CD8-positive, alpha-beta memory T cell (primary cell): ENCODE results near the gene NLRP5. TPM values are rescaled to one million over a fixed set of nuclear protein-coding genes. Genes with fewer than 3 reads are reported as not detected.
"Not testable (repeated sequence)": the region's sequence is repeated elsewhere in the genome, so short reads cannot be mapped to it uniquely, and the experiment has no call there.

Experiments used
- CTCF ChIA-PET: fragments of 350-600 bp; sonication (Branson Sonifier 250); formaldehyde crosslinking; loops from one replicate; lab custom pipeline; 2021; ENCODE audit warnings: antibody characterized with exemption; lab: Charles Lee
- POLR2A ChIA-PET: fragments of 350-600 bp; sonication (Branson Sonifier 250); formaldehyde crosslinking; loops from one replicate; lab custom pipeline; 2021; ENCODE audit warnings: antibody characterized with exemption; lab: Charles Lee
- DNase-seq, 5 donors: peaks; one replicate each; pipeline versions ENCODE4 v3.0.0 to v3.0.0-alpha.2; 2020 to 2022; ENCODE audit warnings: mixed read lengths in 1 of 5
- H3K27ac ChIP-seq: one replicate; pipeline ENCODE4 v1.7.0; 2013; ENCODE audit warnings: low read depth, mild to moderate bottlenecking, low read length, moderate library complexity
- H3K27me3 ChIP-seq: 2 replicates; pipeline ENCODE4 v1.7.0; 2013; ENCODE audit warnings: low read length, mild to moderate bottlenecking; ENCODE audit not compliant: insufficient read depth, poor library complexity, severe bottlenecking
- H3K36me3 ChIP-seq: 2 replicates; pipeline ENCODE4 v1.7.0; 2013; ENCODE audit warnings: mild to moderate bottlenecking, low read length, moderate library complexity; ENCODE audit not compliant: insufficient read depth
- H3K4me1 ChIP-seq: 2 replicates; pipeline ENCODE4 v1.7.0; 2013; ENCODE audit warnings: mild to moderate bottlenecking, low read length, moderate library complexity; ENCODE audit not compliant: insufficient read depth
- H3K4me3 ChIP-seq: 2 replicates; pipeline ENCODE4 v1.7.0; 2013; ENCODE audit warnings: mild to moderate bottlenecking, low read length
- H3K9me3 ChIP-seq: 2 replicates; pipeline ENCODE4 v1.7.0; 2013; ENCODE audit warnings: mild to moderate bottlenecking, low read length
- H3K27ac Mint-ChIP-seq, 8 donors: one replicate each; pipeline ENCODE4 v1.8.0; 2020 to 2021; ENCODE audit warnings: mixed read lengths in 8 of 8, mild to moderate bottlenecking in 6 of 8, inconsistent platforms in 3 of 8, moderate library complexity in 3 of 8
- H3K27me3 Mint-ChIP-seq, 2 donors: one replicate each; pipeline ENCODE4 v1.8.0; 2020 to 2021; ENCODE audit warnings: mixed read lengths in 2 of 2, mild to moderate bottlenecking in 1 of 2, moderate library complexity in 1 of 2
- H3K36me3 Mint-ChIP-seq, 3 donors: one replicate each; pipeline ENCODE4 v1.8.0; 2020 to 2021; ENCODE audit warnings: mixed read lengths in 3 of 3, inconsistent platforms in 1 of 3, mild to moderate bottlenecking in 1 of 3
- H3K4me1 Mint-ChIP-seq, 3 donors: one replicate each; pipeline ENCODE4 v1.8.0; 2020 to 2021; ENCODE audit warnings: mixed read lengths in 3 of 3, inconsistent platforms in 1 of 3, mild to moderate bottlenecking in 1 of 3
- H3K4me3 Mint-ChIP-seq, 7 donors: one replicate each; pipeline ENCODE4 v1.8.0; 2020 to 2021; ENCODE audit warnings: mixed read lengths in 7 of 7, mild to moderate bottlenecking in 6 of 7, moderate library complexity in 4 of 7, inconsistent platforms in 2 of 7
- H3K9me3 Mint-ChIP-seq, 5 donors: one replicate each; pipeline ENCODE4 v1.8.0; 2020 to 2022; ENCODE audit warnings: mixed read lengths in 5 of 5, mild to moderate bottlenecking in 3 of 5, moderate library complexity in 2 of 5, inconsistent platforms in 1 of 5
- polyA plus RNA-seq: library from polyadenylated mRNA; unstranded; fragments of 300-500 nt; fragmentation: Illumina TruSeq; gene quantifications from one replicate; pipeline ENCODE4 v1.2.3, GENCODE V29; 2021
- total RNA-seq, 2 experiments: library from RNA; stranded (reverse); gene quantifications; one replicate each; pipeline ENCODE4 v1.2.3, GENCODE V29; 2021

The NLRP5 gene
- total and polyA plus RNA-seq, 3 experiments from 2014 or later = not detected

DNA sequence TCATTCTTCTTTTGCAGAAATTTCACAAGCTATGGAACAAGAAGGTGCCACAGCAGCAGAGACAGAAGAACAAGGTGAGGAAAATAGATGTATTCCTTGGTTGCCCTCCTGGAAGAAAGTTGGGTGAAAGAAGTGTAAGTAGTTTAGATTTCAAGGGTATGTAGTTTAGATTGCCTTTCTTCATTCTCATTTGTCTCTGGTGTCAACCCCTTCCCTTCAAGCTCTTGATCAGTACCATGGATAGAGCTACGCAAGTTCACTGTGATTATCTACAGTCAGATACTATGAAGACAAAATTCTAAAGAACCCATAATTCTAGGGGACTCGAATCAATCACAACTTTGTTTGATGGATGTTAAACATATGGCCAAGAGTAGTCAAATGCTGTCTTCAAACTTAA is 32.8 kb downstream of the NLRP5 start:
- POLR2A ChIA-PET, H3K9me3 ChIP-seq, DNase-seq, H3K4me1 Mint-ChIP-seq, H3K36me3 Mint-ChIP-seq, H3K36me3 ChIP-seq, H3K27me3 ChIP-seq, H3K27ac ChIP-seq, H3K4me3 Mint-ChIP-seq, CTCF ChIA-PET, H3K4me1 ChIP-seq, H3K27ac Mint-ChIP-seq, H3K4me3 ChIP-seq: not testable (repeated sequence)
- Mint-ChIP-seq H3K9me3 (peaks cover 3 to 19% (median 7%) of the 10 kb centered on the region in 5 donors), H3K27me3 (peaks cover 0 to 16% of the 10 kb centered on the region in 2 donors)

DNA sequence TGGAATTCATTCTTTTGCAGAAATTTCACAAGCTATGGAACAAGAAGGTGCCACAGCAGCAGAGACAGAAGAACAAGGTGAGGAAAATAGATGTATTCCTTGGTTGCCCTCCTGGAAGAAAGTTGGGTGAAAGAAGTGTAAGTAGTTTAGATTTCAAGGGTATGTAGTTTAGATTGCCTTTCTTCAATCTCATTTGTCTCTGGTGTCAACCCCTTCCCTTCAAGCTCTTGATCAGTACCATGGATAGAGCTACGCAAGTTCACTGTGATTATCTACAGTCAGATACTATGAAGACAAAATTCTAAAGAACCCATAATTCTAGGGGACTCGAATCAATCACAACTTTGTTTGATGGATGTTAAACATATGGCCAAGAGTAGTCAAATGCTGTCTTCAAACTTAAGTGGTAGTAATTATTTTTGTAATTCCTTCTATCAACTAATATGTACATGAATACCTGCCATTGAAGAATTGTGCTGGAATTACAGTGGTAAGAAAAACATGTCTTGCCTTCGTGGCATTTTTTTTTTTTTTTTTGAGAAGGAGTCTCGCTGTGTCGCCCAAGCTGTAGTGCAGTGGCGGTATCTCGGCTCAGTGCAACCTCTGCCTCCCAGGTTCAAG is 33.9 kb downstream of the NLRP5 start:
- POLR2A ChIA-PET, H3K4me1 ChIP-seq, H3K27me3 ChIP-seq, H3K4me3 ChIP-seq, H3K4me1 Mint-ChIP-seq, H3K36me3 Mint-ChIP-seq, CTCF ChIA-PET, DNase-seq, H3K36me3 ChIP-seq, H3K4me3 Mint-ChIP-seq, H3K27ac ChIP-seq, H3K27ac Mint-ChIP-seq, H3K9me3 ChIP-seq: not testable (repeated sequence)
- Mint-ChIP-seq H3K9me3 (peaks cover 3 to 19% (median 4%) of the 10 kb centered on the region in 5 donors), H3K27me3 (peaks cover 0 to 16% of the 10 kb centered on the region in 2 donors)

DNA sequence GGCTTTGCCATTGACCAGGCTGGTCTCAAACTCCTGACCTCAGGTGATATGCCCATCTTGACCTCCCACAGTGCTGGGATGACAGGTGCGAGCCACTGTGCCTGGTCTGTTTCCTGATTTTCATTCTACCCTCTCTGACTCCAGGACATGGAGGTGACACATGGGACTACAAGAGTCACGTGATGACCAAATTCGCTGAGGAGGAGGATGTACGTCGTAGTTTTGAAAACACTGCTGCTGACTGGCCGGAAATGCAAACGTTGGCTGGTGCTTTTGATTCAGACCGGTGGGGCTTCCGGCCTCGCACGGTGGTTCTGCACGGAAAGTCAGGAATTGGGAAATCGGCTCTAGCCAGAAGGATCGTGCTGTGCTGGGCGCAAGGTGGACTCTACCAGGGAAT is 40.2 kb downstream of the NLRP5 start:
- DNase-seq = no peak
- no peaks in the 10 kb centered on the region for H3K4me1 Mint-ChIP-seq
- no peaks in the 10 kb centered on the region for H3K27me3 ChIP-seq
- no peaks in the 10 kb centered on the region for H3K36me3 ChIP-seq
- H3K27me3 Mint-ChIP-seq = peaks cover 0 to 10% of the 10 kb centered on the region in 2 donors
- H3K4me1 ChIP-seq = no peaks in the 10 kb centered on the region
- no peak overlapping the region for H3K27ac Mint-ChIP-seq
- H3K9me3 ChIP-seq = no peaks in the 10 kb centered on the region
- H3K9me3 Mint-ChIP-seq = peaks cover 0 to 9% (median 3%) of the 10 kb centered on the region in 5 donors
- no peak overlapping the region for H3K4me3 Mint-ChIP-seq
- CTCF ChIA-PET = no interaction called here
- no peaks in the 10 kb centered on the region for H3K36me3 Mint-ChIP-seq
- H3K4me3 ChIP-seq = no peak overlapping the region
- POLR2A ChIA-PET = no interaction called here
- H3K27ac ChIP-seq = no peak overlapping the region

DNA sequence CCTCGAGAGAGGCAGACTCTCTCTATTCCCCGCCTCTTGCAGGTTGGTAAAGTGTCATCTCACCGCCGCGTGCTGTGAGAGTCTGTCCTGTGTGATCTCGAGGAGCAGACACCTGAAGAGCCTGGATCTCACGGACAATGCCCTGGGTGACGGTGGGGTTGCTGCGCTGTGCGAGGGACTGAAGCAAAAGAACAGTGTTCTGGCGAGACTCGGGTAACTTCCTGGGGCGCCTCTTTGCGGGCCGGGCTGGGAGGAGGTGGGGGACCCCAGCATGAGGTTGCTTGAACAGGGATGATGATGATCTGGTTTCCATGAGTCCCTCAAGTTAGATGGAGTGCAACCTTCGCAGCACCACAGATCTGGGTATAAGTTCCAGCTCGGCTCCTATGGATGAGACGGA is 67.0 kb downstream of the NLRP5 start:
- CTCF ChIA-PET = no interaction called here

DNA sequence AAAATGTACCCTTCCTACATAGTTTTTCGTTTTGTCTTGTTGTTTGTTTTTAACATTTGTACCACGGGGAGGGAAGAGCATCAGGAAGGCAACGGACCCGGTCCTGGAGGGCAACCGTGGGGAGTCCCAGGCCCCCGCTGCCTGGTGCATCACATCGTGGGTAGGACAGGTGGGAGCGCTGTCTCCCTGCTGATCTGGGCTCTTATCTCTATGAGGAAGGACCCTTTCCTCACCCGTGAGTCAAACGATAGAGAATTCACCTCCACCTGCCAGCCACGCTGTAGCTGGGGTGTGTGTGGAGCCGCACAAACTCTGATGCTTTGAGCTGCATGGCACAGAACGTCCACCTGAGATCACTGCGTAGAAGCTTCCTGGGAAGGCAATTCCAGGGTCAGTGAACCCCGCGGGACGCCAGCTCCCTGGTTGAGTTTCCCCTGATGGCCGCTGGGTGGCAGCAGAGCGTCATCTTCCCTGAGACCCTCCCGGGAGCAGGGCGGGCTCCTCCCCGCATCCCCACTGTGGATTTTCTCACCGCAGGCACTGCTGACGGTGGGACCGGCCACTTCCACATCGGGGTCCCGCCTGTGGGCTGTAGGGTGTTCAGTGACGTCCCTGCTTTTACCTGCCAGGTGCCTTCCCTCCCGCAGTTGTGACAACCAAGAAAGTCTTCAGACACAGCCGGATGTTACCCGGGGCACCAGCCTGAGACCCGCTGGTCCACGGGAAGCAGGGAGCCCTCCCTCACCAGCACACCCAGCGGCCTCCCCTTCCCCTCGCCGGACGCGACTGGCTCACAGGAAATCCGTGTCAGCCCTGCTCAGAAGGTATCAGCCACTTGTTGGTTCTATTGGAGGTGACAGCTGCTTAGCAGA is 79.8 kb downstream of the NLRP5 start:
- Mint-ChIP-seq H3K27ac (peak overlapping the region in 2 of 8 donors; percentile 38 to 64), H3K4me3 (peak overlapping the region; percentile 46 to 84 (median 67)), H3K36me3 (no peaks in the 10 kb centered on the region), H3K27me3 (peaks cover 18 to 37% of the 10 kb centered on the region in 2 donors), H3K4me1 (peaks cover 11 to 14% (median 14%) of the 10 kb centered on the region in 3 donors), H3K9me3 (no peaks in the 10 kb centered on the region)
- CTCF ChIA-PET = interaction anchor here (0.7 to 2.2 kb wide), 16 partner anchors 10 to 282 kb away, joined by 3 to 12 read pairs (median 4); partner anchors contain the start of gene ZSCAN5A
- H3K27me3 ChIP-seq = no peaks in the 10 kb centered on the region
- H3K27ac ChIP-seq = no peak overlapping the region
- DNase-seq = peak; percentile 50 to 72 (median 54)
- POLR2A ChIA-PET = no interaction called here
- H3K36me3 ChIP-seq = no peaks in the 10 kb centered on the region
- no peaks in the 10 kb centered on the region for H3K9me3 ChIP-seq
- peak overlapping the region; percentile 28 for H3K4me3 ChIP-seq
- peaks cover 10% of the 10 kb centered on the region for H3K4me1 ChIP-seq

More for the DNA sequence above, 67.0 kb downstream of the NLRP5 start:
- Histone ChIP-seq H3K27me3 (peaks cover 7% of the 10 kb centered on the region), H3K4me3 (no peak overlapping the region), H3K36me3 (no peaks in the 10 kb centered on the region), H3K27ac (no peak overlapping the region), H3K4me1 (no peaks in the 10 kb centered on the region), H3K9me3 (no peaks in the 10 kb centered on the region)
- no peak overlapping the region for H3K4me3 Mint-ChIP-seq
- H3K9me3 Mint-ChIP-seq = peaks cover 0 to 8% (median 5%) of the 10 kb centered on the region in 5 donors
- peaks cover 8 to 23% of the 10 kb centered on the region in 2 donors for H3K27me3 Mint-ChIP-seq
- POLR2A ChIA-PET = no interaction called here
- H3K36me3 Mint-ChIP-seq = peaks cover 0 to 3% (median 0%) of the 10 kb centered on the region in 3 donors
- H3K4me1 Mint-ChIP-seq = no peaks in the 10 kb centered on the region
- no peak for DNase-seq
- no peak overlapping the region for H3K27ac Mint-ChIP-seq

DNA sequence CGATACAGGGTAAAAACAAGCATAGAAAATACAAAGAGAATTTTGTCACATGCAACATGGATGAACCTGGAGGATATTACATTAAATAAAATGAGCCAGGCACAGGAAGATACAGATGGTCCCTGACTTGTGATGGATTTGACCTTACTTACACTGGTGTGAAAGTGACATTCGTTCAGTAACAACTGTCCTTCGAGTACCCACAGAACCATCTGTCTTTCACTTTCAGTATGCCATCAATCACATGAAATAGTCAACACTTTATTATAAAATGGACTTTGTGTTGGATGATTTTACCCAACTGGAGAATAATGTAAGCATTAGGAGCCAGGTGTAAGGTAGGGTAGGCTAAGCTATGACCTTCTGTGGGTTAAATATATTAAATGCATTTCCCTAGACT is 83.1 kb downstream of the NLRP5 start:
- CTCF ChIA-PET = no interaction called here

DNA sequence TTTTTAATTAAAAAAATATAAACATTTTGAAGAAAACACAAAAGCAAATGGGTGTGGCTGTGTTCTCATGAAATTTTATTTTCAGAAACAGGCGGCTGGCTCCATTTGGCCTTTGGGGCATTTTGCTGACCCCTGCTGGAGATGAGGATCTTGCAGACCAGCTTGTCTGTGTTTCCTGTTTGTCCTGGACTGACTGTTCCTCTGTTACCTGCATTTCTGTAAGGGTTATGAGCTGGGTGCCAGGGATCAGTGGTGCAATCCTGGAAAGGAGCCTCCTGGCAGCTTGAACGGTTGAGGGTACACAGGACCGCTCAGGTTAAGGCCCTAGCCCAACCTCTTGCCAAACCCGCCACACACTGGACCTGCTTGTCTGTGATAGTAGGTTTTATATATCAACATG is 84.6 kb downstream of the NLRP5 start:
- Mint-ChIP-seq H3K4me1 (peaks cover 8 to 10% (median 10%) of the 10 kb centered on the region in 3 donors), H3K4me3 (no peak overlapping the region)
- POLR2A ChIA-PET = no interaction called here

More for the DNA sequence above, 83.1 kb downstream of the NLRP5 start:
- H3K9me3 ChIP-seq = no peaks in the 10 kb centered on the region
- no peak overlapping the region for H3K27ac ChIP-seq
- no peak for DNase-seq
- H3K36me3 ChIP-seq = no peaks in the 10 kb centered on the region
- Mint-ChIP-seq H3K4me1 (peaks cover 11 to 14% (median 14%) of the 10 kb centered on the region in 3 donors), H3K27ac (no peak overlapping the region), H3K9me3 (no peaks in the 10 kb centered on the region), H3K4me3 (no peak overlapping the region), H3K36me3 (no peaks in the 10 kb centered on the region), H3K27me3 (peaks cover 10% of the 10 kb centered on the region in 2 donors)
- no peak overlapping the region for H3K4me3 ChIP-seq
- no peaks in the 10 kb centered on the region for H3K27me3 ChIP-seq
- H3K4me1 ChIP-seq = peaks cover 10% of the 10 kb centered on the region
- POLR2A ChIA-PET = no interaction called here

DNA sequence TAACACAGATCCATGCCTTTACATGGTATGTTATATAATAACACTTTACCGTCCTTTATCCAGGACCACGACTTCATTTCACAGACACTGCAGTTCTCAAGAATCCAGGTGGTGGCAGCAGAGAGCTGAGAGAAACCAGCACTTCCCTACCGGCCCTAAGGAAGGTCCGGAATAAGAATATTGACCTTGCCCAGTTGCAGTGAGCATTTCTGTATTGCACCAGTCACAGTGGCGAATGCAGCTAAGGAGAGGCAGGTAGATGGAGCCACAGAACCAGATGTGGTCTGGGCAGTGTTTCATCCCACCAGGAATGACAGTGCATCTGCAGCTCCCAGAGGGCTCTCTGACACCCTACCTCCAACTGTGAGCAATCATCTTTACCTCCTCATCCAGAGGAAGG is 89.9 kb downstream of the NLRP5 start:
- H3K27me3 Mint-ChIP-seq = peaks cover 2 to 9% of the 10 kb centered on the region in 2 donors
- no peak overlapping the region for H3K27ac Mint-ChIP-seq
- H3K4me3 Mint-ChIP-seq = no peak overlapping the region
- H3K36me3 ChIP-seq = no peaks in the 10 kb centered on the region
- peaks cover 9% of the 10 kb centered on the region in 3 donors for H3K4me1 Mint-ChIP-seq
- peak in 2 of 5 donors; percentile 17 to 27 for DNase-seq
- H3K9me3 Mint-ChIP-seq = peaks cover 0 to 1% (median 0%) of the 10 kb centered on the region in 5 donors
- ChIA-PET CTCF (interaction anchor here (0.8 to 2.2 kb wide), 9 partner anchors 8 to 1022 kb away, joined by 3 to 10 read pairs (median 4); no protein-coding TSS in a partner anchor), POLR2A (no interaction called here)
- H3K4me3 ChIP-seq = no peak overlapping the region
- no peaks in the 10 kb centered on the region for H3K9me3 ChIP-seq
- no peaks in the 10 kb centered on the region for H3K27me3 ChIP-seq
- no peaks in the 10 kb centered on the region for H3K36me3 Mint-ChIP-seq
- H3K27ac ChIP-seq = no peak overlapping the region
- peaks cover 10% of the 10 kb centered on the region for H3K4me1 ChIP-seq

More for the DNA sequence above, 84.6 kb downstream of the NLRP5 start:
- CTCF ChIA-PET = interaction anchor here (1.1 kb wide), 1 partner anchor 10 kb away, joined by 4 read pairs; no protein-coding TSS in a partner anchor
- Histone ChIP-seq H3K27me3 (no peaks in the 10 kb centered on the region), H3K36me3 (no peaks in the 10 kb centered on the region), H3K4me3 (no peak overlapping the region), H3K9me3 (no peaks in the 10 kb centered on the region), H3K27ac (no peak overlapping the region), H3K4me1 (peaks cover 9% of the 10 kb centered on the region)
- peaks cover under 1 to 4% of the 10 kb centered on the region in 2 donors for H3K27me3 Mint-ChIP-seq
- DNase-seq = no peak
- H3K36me3 Mint-ChIP-seq = no peaks in the 10 kb centered on the region
- no peaks in the 10 kb centered on the region for H3K9me3 Mint-ChIP-seq
- no peak overlapping the region for H3K27ac Mint-ChIP-seq
